Measurements from ENCODE around the gene SAMD14.

DNA sequence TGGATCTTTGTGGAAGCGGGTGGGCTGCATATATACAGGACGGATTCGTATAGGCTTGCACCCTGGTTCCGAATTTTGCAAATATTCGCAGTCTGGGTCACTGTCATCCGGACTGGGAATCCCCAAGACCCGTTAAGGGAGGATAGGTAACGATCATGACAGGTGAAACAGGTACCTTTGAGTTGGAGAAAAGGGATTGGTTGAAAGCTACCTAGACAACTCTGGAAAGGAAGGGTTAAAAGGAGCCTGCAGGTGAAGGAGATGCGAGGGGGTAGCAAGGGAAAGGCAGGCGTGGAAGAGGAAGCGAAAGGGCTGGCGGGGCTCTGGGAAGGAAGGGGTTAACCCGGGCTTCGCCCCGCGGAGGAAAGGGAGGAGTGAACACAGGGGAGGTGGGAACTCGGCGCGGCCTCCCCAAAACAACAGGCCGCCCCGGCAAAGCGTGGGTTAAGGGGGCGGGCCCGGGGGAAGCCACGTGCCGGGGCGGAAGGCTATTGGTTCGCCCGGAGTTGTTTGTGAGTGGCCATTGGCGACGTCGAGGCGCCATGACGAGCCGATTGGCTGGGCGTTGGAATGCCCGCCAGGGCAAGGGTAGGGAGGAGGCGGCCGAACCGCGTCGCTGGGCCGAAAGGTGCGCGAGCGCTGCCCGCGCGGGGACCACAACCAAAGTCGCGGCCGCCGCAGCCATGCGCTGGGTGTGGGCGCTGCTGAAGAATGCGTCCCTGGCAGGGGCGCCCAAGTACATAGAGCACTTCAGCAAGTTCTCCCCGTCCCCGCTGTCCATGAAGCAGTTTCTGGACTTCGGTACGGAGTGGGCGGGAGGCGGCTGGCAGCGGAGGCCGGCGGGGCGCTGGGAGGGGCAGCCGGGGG is 35.0 kb downstream of the SAMD14 start, which contains the start of gene PDK2:
- peak in 1 of 2 donors; percentile 72 for TF ChIP-seq POLR2AphosphoS5 (IDR thresholded peaks at IDR 0.05)
- TF ChIP-seq, protein P1, sequence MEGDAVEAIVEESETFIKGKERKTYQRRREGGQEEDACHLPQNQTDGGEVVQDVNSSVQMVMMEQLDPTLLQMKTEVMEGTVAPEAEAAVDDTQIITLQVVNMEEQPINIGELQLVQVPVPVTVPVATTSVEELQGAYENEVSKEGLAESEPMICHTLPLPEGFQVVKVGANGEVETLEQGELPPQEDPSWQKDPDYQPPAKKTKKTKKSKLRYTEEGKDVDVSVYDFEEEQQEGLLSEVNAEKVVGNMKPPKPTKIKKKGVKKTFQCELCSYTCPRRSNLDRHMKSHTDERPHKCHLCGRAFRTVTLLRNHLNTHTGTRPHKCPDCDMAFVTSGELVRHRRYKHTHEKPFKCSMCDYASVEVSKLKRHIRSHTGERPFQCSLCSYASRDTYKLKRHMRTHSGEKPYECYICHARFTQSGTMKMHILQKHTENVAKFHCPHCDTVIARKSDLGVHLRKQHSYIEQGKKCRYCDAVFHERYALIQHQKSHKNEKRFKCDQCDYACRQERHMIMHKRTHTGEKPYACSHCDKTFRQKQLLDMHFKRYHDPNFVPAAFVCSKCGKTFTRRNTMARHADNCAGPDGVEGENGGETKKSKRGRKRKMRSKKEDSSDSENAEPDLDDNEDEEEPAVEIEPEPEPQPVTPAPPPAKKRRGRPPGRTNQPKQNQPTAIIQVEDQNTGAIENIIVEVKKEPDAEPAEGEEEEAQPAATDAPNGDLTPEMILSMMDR (IDR thresholded peaks at IDR 0.05), result peak in 3 of 6 experiments; percentile 13 to 59 (median 32)

Data from upper lobe of left lung (tissue), 4 donors.